ENCODE data around the gene FBXO22. TPM values are rescaled to one million over a fixed set of nuclear protein-coding genes. Genes with fewer than 3 reads are reported as not detected.
"Not testable (repeated sequence)": the region's sequence is repeated elsewhere in the genome, so short reads cannot be mapped to it uniquely, and the experiment has no call there.

The FBXO22 gene
- total and polyA plus RNA-seq, 2 donors (not counting 1 experiment from before 2014, with no cell fraction given), result 6.6 to 23.3 TPM

- POLR2A ChIA-PET, result no interaction called here
Measured at GRCh38 chr15:75961331-75961730, 57.7 kb downstream of the FBXO22 start.

DNA sequence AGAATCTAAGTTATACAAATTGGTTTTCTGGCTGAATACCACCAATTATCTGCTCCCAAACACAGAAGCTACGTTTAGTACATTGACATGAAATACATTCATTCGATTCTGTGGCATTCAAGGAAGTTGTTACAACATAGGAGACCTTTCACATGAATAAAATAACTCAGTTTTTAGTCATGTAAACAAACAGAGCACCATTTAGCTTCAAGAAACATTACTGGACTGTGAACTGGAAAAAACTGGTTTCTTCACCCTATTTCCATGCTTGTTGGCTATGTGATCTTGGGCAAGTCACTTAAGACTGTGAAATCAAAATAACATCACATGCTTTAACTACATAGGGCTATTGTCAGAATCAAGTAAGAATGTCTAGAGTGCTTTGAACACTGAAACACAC, 62.4 kb downstream of the FBXO22 start:
- Mint-ChIP-seq H3K27ac (no peak overlapping the region), H3K4me1 (no peaks in the 10 kb centered on the region), H3K9me3 (ENCODE audit: insufficient read depth) (no peaks in the 10 kb centered on the region), H3K4me3 (no peak overlapping the region), H3K27me3 (peaks cover 3% of the 10 kb centered on the region)
- Histone ChIP-seq H4K20me1 (ENCODE audit: control insufficient read depth, insufficient read depth, low read length, poor library complexity, severe bottlenecking) (no peaks in the 10 kb centered on the region), H3K9me3 (ENCODE audit: control extremely low read depth in 1 of 3, control insufficient read depth in 2 of 3, insufficient read depth in 1 of 3, low read length in 2 of 3) (peaks cover 0 to 3% (median 0%) of the 10 kb centered on the region in 3 donors), H3K27ac (ENCODE audit: low read length in 2 of 2) (no peak overlapping the region), H3K4me2 (replicated peaks; ENCODE audit: low read depth, low read length, poor library complexity, severe bottlenecking) (no peak overlapping the region), H3K4me1 (ENCODE audit: control insufficient read depth in 2 of 2, insufficient read depth in 2 of 2, low read length in 2 of 2) (no peaks in the 10 kb centered on the region), H3K27me3 (replicated peaks in 1 of 4; ENCODE audit: control extremely low read depth in 1 of 4, control insufficient read depth in 3 of 4, insufficient read depth in 4 of 4, low read length in 3 of 4) (peaks cover 0 to 3% (median 0%) of the 10 kb centered on the region in 4 experiments), H3K9ac (ENCODE audit: low read length) (no peak overlapping the region), H3K79me2 (ENCODE audit: control insufficient read depth, insufficient read depth, low read length) (no peaks in the 10 kb centered on the region), H3K36me3 (replicated peaks in 1 of 2; ENCODE audit: control extremely low read depth in 1 of 2, control insufficient read depth in 1 of 2, extremely low read depth in 1 of 2, insufficient read depth in 2 of 2, low read length in 1 of 2) (no peaks in the 10 kb centered on the region), H3K4me3 (ENCODE audit: control extremely low read depth in 1 of 5, extremely low read depth in 1 of 5, insufficient read depth in 1 of 5, low read depth in 2 of 5, low read length in 4 of 5) (no peak overlapping the region), H2AFZ (ENCODE audit: insufficient read depth, low read depth, low read length, poor library complexity, severe bottlenecking) (no peak overlapping the region)
- DNase-seq, result no peak
- ChIA-PET CTCF (interaction anchor here (0.6 kb wide), 1 partner anchor 82 kb away, joined by 6 read pairs; no protein-coding TSS in a partner anchor), POLR2A (no interaction called here)
- ATAC-seq (ENCODE audit: low read depth), result no peak
- TF ChIP-seq, protein P1, sequence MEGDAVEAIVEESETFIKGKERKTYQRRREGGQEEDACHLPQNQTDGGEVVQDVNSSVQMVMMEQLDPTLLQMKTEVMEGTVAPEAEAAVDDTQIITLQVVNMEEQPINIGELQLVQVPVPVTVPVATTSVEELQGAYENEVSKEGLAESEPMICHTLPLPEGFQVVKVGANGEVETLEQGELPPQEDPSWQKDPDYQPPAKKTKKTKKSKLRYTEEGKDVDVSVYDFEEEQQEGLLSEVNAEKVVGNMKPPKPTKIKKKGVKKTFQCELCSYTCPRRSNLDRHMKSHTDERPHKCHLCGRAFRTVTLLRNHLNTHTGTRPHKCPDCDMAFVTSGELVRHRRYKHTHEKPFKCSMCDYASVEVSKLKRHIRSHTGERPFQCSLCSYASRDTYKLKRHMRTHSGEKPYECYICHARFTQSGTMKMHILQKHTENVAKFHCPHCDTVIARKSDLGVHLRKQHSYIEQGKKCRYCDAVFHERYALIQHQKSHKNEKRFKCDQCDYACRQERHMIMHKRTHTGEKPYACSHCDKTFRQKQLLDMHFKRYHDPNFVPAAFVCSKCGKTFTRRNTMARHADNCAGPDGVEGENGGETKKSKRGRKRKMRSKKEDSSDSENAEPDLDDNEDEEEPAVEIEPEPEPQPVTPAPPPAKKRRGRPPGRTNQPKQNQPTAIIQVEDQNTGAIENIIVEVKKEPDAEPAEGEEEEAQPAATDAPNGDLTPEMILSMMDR (IDR thresholded peaks at IDR 0.05), result no peak
- no peak for TF ChIP-seq EZH2 (IDR thresholded peaks at IDR 0.05; ENCODE audit: borderline replicate concordance, insufficient read depth, low read depth, low read length, poor library complexity, severe bottlenecking)
- no CpG with 5 or more reads among the region's 2 CpGs for WGBS (ENCODE audit: insufficient coverage)
- intact Hi-C loops (cut with micrococcal nuclease), result no loop called here

More at GRCh38 chr15:75961331-75961730, 57.7 kb downstream of the FBXO22 start:
- Histone ChIP-seq H3K27ac (ENCODE audit: low read length in 2 of 2) (no peak overlapping the region), H3K36me3 (replicated peaks in 1 of 2; ENCODE audit: control extremely low read depth in 1 of 2, control insufficient read depth in 1 of 2, extremely low read depth in 1 of 2, insufficient read depth in 2 of 2, low read length in 1 of 2) (no peaks in the 10 kb centered on the region), H3K4me2 (replicated peaks; ENCODE audit: low read depth, low read length, poor library complexity, severe bottlenecking) (no peak overlapping the region), H3K9ac (ENCODE audit: low read length) (no peak overlapping the region), H3K79me2 (ENCODE audit: control insufficient read depth, insufficient read depth, low read length) (no peaks in the 10 kb centered on the region), H3K4me1 (ENCODE audit: control insufficient read depth in 2 of 2, insufficient read depth in 2 of 2, low read length in 2 of 2) (no peaks in the 10 kb centered on the region), H4K20me1 (ENCODE audit: control insufficient read depth, insufficient read depth, low read length, poor library complexity, severe bottlenecking) (no peaks in the 10 kb centered on the region), H3K27me3 (replicated peaks in 1 of 4; ENCODE audit: control extremely low read depth in 1 of 4, control insufficient read depth in 3 of 4, insufficient read depth in 4 of 4, low read length in 3 of 4) (peaks cover 0 to 3% (median 0%) of the 10 kb centered on the region in 4 experiments), H3K9me3 (ENCODE audit: control extremely low read depth in 1 of 3, control insufficient read depth in 2 of 3, insufficient read depth in 1 of 3, low read length in 2 of 3) (peaks cover 0 to 3% (median 0%) of the 10 kb centered on the region in 3 donors), H2AFZ (ENCODE audit: insufficient read depth, low read depth, low read length, poor library complexity, severe bottlenecking) (no peak overlapping the region), H3K4me3 (ENCODE audit: control extremely low read depth in 1 of 5, extremely low read depth in 1 of 5, insufficient read depth in 1 of 5, low read depth in 2 of 5, low read length in 4 of 5) (no peak overlapping the region)
- intact Hi-C loops (cut with micrococcal nuclease), result no loop called here
- CTCF ChIA-PET, result no interaction called here
- Mint-ChIP-seq H3K4me3 (no peak overlapping the region), H3K27me3 (peaks cover 10% of the 10 kb centered on the region), H3K9me3 (ENCODE audit: insufficient read depth) (no peaks in the 10 kb centered on the region), H3K4me1 (no peaks in the 10 kb centered on the region), H3K27ac (no peak overlapping the region)
- no CpG with 5 or more reads among the region's 1 CpG for WGBS (ENCODE audit: insufficient coverage)
- no peak for TF ChIP-seq EZH2 (IDR thresholded peaks at IDR 0.05; ENCODE audit: borderline replicate concordance, insufficient read depth, low read depth, low read length, poor library complexity, severe bottlenecking)
- TF ChIP-seq, protein P1 (IDR thresholded peaks at IDR 0.05), result no peak
- no peak for DNase-seq
- ATAC-seq (ENCODE audit: low read depth), result no peak

DNA sequence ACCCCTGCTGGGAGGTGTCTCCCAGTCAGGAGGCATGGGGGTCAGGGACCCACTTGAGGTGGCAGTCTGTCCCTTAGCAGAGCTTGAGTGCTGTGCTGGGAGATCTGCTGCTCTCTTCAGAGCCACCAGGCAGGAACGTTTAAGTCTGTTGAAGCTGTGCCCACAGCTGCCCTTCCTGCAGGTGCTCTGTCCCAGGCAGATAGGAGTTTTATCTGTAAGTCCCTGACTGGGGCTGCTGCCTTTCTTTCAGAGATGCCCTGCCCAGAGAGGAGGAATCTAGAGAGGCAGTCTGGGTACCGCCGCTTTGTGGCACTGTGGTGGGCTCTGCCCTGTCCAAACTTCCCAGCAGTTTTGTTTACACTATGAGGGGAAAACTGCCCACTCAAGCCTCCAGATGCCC, 73.1 kb downstream of the FBXO22 start:
- H3K4me1 ChIP-seq (ENCODE audit: control insufficient read depth in 2 of 2, insufficient read depth in 2 of 2, low read length in 2 of 2); H3K27ac Mint-ChIP-seq; H4K20me1 ChIP-seq (ENCODE audit: control insufficient read depth, insufficient read depth, low read length, poor library complexity, severe bottlenecking); CTCF ChIA-PET; DNase-seq; H3K9me3 ChIP-seq (ENCODE audit: control extremely low read depth in 1 of 3, control insufficient read depth in 2 of 3, insufficient read depth in 1 of 3, low read length in 2 of 3); H3K27ac ChIP-seq (ENCODE audit: low read length in 2 of 2); H3K4me3 ChIP-seq (ENCODE audit: control extremely low read depth in 1 of 5, extremely low read depth in 1 of 5, insufficient read depth in 1 of 5, low read depth in 2 of 5, low read length in 4 of 5); H3K9ac ChIP-seq (ENCODE audit: low read length); H3K79me2 ChIP-seq (ENCODE audit: control insufficient read depth, insufficient read depth, low read length); POLR2A ChIA-PET; H3K4me3 Mint-ChIP-seq; ATAC-seq (ENCODE audit: low read depth); H3K36me3 ChIP-seq (replicated peaks in 1 of 2; ENCODE audit: control extremely low read depth in 1 of 2, control insufficient read depth in 1 of 2, extremely low read depth in 1 of 2, insufficient read depth in 2 of 2, low read length in 1 of 2); H3K4me2 ChIP-seq (replicated peaks; ENCODE audit: low read depth, low read length, poor library complexity, severe bottlenecking); intact Hi-C loops (cut with micrococcal nuclease); H3K9me3 Mint-ChIP-seq (ENCODE audit: insufficient read depth); H3K4me1 Mint-ChIP-seq; H2AFZ ChIP-seq (ENCODE audit: insufficient read depth, low read depth, low read length, poor library complexity, severe bottlenecking); H3K27me3 ChIP-seq (replicated peaks in 1 of 4; ENCODE audit: control extremely low read depth in 1 of 4, control insufficient read depth in 3 of 4, insufficient read depth in 4 of 4, low read length in 3 of 4): not testable (repeated sequence)
- H3K27me3 Mint-ChIP-seq, result peaks cover 32% of the 10 kb centered on the region
- WGBS (ENCODE audit: insufficient coverage), result 88% methylated on average over 3 of the region's 3 CpGs
